CD4-positive, alpha-beta T cell (primary cell): ENCODE measurements around the gene STRA8. TPM values are rescaled to one million over a fixed set of nuclear protein-coding genes. Genes with fewer than 3 reads are reported as not detected.

Experiments used
- ATAC-seq: fragments of 200-7000 bp; cut with Tn5 transposase; one replicate; pipeline ENCODE4 v1.10.0; 2022; ENCODE audit warnings: mild to moderate bottlenecking; ENCODE audit not compliant: poor library complexity
- CTCF ChIA-PET: fragments of 350-600 bp; sonication (Branson Sonifier 250); formaldehyde crosslinking; loops from one replicate; lab custom pipeline; 2021; ENCODE audit warnings: antibody characterized with exemption, inconsistent platforms; lab: Charles Lee
- POLR2A ChIA-PET: fragments of 350-600 bp; sonication (Branson Sonifier 250); formaldehyde crosslinking; loops from one replicate; lab custom pipeline; 2021; ENCODE audit warnings: antibody characterized with exemption, inconsistent platforms; lab: Charles Lee
- DNase-seq, 14 experiments: peaks; one replicate each; pipeline ENCODE4 v3.0.0-alpha.2; 2013 to 2020; ENCODE audit warnings: mixed read lengths in 2 of 14
- H3K27ac ChIP-seq, 2 donors: one replicate each; pipeline versions ENCODE4 v1.5.1 to v1.7.0; 2013; ENCODE audit warnings: low read length in 2 of 2, low read depth in 1 of 2, mild to moderate bottlenecking in 1 of 2
- H3K27me3 ChIP-seq, 2 experiments: 1 replicate in 1 of 2; 2 replicates in 1 of 2; pipeline versions ENCODE4 v1.6.1 to v1.7.0; 2013; ENCODE audit warnings: low read length in 2 of 2, control low read depth in 1 of 2, mild to moderate bottlenecking in 1 of 2, moderate library complexity in 1 of 2; ENCODE audit not compliant: insufficient read depth in 2 of 2, control insufficient read depth in 1 of 2
- H3K36me3 ChIP-seq: one replicate; pipeline ENCODE4 v1.6.1; 2013; ENCODE audit warnings: low read length, control low read depth; ENCODE audit not compliant: insufficient read depth
- H3K4me1 ChIP-seq: one replicate; pipeline ENCODE4 v1.6.1; 2013; ENCODE audit warnings: low read length, control low read depth; ENCODE audit not compliant: insufficient read depth
- H3K4me3 ChIP-seq: one replicate; pipeline ENCODE4 v1.5.1; 2013; ENCODE audit warnings: mild to moderate bottlenecking, low read length, moderate library complexity
- H3K9me3 ChIP-seq, 2 experiments: 1 replicate in 1 of 2; 2 replicates in 1 of 2; pipeline versions ENCODE4 v1.6.1 to v1.7.0; 2013; ENCODE audit warnings: low read length in 2 of 2, mild to moderate bottlenecking in 2 of 2, control low read depth in 1 of 2, moderate library complexity in 1 of 2; ENCODE audit not compliant: control insufficient read depth in 1 of 2, insufficient read depth in 1 of 2
- H3K27ac Mint-ChIP-seq: one replicate; pipeline ENCODE4 v1.8.0; 2020; ENCODE audit warnings: mixed read lengths
- H3K27me3 Mint-ChIP-seq: one replicate; pipeline ENCODE4 v1.8.0; 2021; ENCODE audit warnings: mixed read lengths
- H3K36me3 Mint-ChIP-seq: one replicate; pipeline ENCODE4 v1.8.0; 2021; ENCODE audit warnings: low read depth, mixed read lengths
- H3K4me1 Mint-ChIP-seq: one replicate; pipeline ENCODE4 v1.8.0; 2021; ENCODE audit warnings: low read depth, mixed read lengths
- H3K4me3 Mint-ChIP-seq: one replicate; pipeline ENCODE4 v1.8.0; 2020; ENCODE audit warnings: mild to moderate bottlenecking, mixed read lengths
- H3K9me3 Mint-ChIP-seq: one replicate; pipeline ENCODE4 v1.8.0; 2020; ENCODE audit warnings: mixed read lengths
- CTCF ChIP-seq: fragments of 200-600 bp; IDR thresholded peaks from one replicate; pipeline ENCODE4 v1.8.0; 2022; ENCODE audit warnings: antibody characterized with exemption, mild to moderate bottlenecking
- intact Hi-C, 2 experiments: fragments of 100-400 bp; cut with DNase I in 1 of 2; cut with micrococcal nuclease in 1 of 2; formaldehyde crosslinking; loops; one replicate each; pipeline versions ENCODE4 v1.15.1 to v1.9.0; 2023 to 2025; cut with DNase I, micrococcal nuclease
- total RNA-seq, 174 experiments: library from RNA in 2 of 174; stranded (reverse) in 2 of 174; gene quantifications; one replicate each; pipeline ENCODE4 v1.2.3 and lab custom pipeline; 2021 to 2026

Gene STRA8
- total RNA-seq, 2 experiments from 2014 or later = not detected

- no peak overlapping the region for H3K4me3 Mint-ChIP-seq
- no peak overlapping the region for H3K4me3 ChIP-seq
- H3K36me3 Mint-ChIP-seq = peaks cover 95% of the 10 kb centered on the region
- TF ChIP-seq CTCF = no peak
- no peaks in the 10 kb centered on the region for H3K27me3 ChIP-seq
- H3K36me3 ChIP-seq = peaks cover 72% of the 10 kb centered on the region
- ChIA-PET CTCF (no interaction called here), POLR2A (no interaction called here)
- H3K4me1 Mint-ChIP-seq = peaks cover 32% of the 10 kb centered on the region
- no peak overlapping the region for H3K27ac ChIP-seq
- no peaks in the 10 kb centered on the region for H3K9me3 ChIP-seq
- H3K4me1 ChIP-seq = no peaks in the 10 kb centered on the region
- intact Hi-C loops = no loop called here
- H3K9me3 Mint-ChIP-seq = no peaks in the 10 kb centered on the region
- ATAC-seq (no peak), DNase-seq (no peak)
- H3K27me3 Mint-ChIP-seq = no peaks in the 10 kb centered on the region
- no peak overlapping the region for H3K27ac Mint-ChIP-seq
These were observed 32.3 kb upstream of the STRA8 start for GRCh38 chr7:135201350-135201749.

GRCh38 chr7:135204341-135204749 is 29.3 kb upstream of the STRA8 start:
- Histone ChIP-seq H3K36me3 (peaks cover 47% of the 10 kb centered on the region), H3K27ac (no peak overlapping the region), H3K4me3 (no peak overlapping the region), H3K27me3 (no peaks in the 10 kb centered on the region), H3K9me3 (no peaks in the 10 kb centered on the region), H3K4me1 (peaks cover 14% of the 10 kb centered on the region)
- peaks cover 80% of the 10 kb centered on the region for H3K36me3 Mint-ChIP-seq
- no peaks in the 10 kb centered on the region for H3K9me3 Mint-ChIP-seq
- ChIA-PET POLR2A (no interaction called here), CTCF (no interaction called here)
- ATAC-seq (no peak), DNase-seq (no peak)
- H3K27ac Mint-ChIP-seq = no peak overlapping the region
- intact Hi-C loops = no loop called here
- peaks cover 58% of the 10 kb centered on the region for H3K4me1 Mint-ChIP-seq
- no peak for TF ChIP-seq CTCF
- H3K27me3 Mint-ChIP-seq = no peaks in the 10 kb centered on the region
- no peak overlapping the region for H3K4me3 Mint-ChIP-seq

- peaks cover 19% of the 10 kb centered on the region for H3K4me1 ChIP-seq
- peaks cover 58% of the 10 kb centered on the region for H3K4me1 Mint-ChIP-seq
- intact Hi-C loops = no loop called here
- ChIA-PET CTCF (interaction anchor here (0.8 kb wide), 1 partner anchor 219 kb away, joined by 3 read pairs; the partner anchor contains the start of gene AGBL3), POLR2A (no interaction called here)
- H3K27me3 Mint-ChIP-seq = no peaks in the 10 kb centered on the region
- H3K9me3 ChIP-seq = no peaks in the 10 kb centered on the region
- no peak overlapping the region for H3K27ac ChIP-seq
- H3K27ac Mint-ChIP-seq = no peak overlapping the region
- H3K4me3 ChIP-seq = no peak overlapping the region
- H3K36me3 Mint-ChIP-seq = peaks cover 75% of the 10 kb centered on the region
- DNase-seq (no peak), ATAC-seq (no peak)
- no peaks in the 10 kb centered on the region for H3K9me3 Mint-ChIP-seq
- H3K27me3 ChIP-seq = no peaks in the 10 kb centered on the region
- no peak overlapping the region for H3K4me3 Mint-ChIP-seq
- TF ChIP-seq CTCF = no peak
- peaks cover 41% of the 10 kb centered on the region for H3K36me3 ChIP-seq
These were observed 28.8 kb upstream of the STRA8 start for GRCh38 chr7:135204876-135205275.
